Endometrial microvascular endothelial cells (primary cell): ENCODE measurements around the gene SSBP4. TPM values are rescaled to one million over a fixed set of nuclear protein-coding genes. Genes with fewer than 3 reads are reported as not detected.

Experiments used
- in situ Hi-C: cut with HindIII; loops from 2 replicates; pipeline ENCODE4 v1.10.0; 2017; ENCODE audit warnings: low sequenced_read_pairs, low pct_unique_long_range_greater_than_20kb; ENCODE audit errors: inconsistent ontology term
- total RNA-seq: library from RNA; depleted of rRNA; stranded (reverse); fragments of >200 nt; gene quantifications from one replicate; pipeline ENCODE4 v1.2.3, GENCODE V29; 2015; ENCODE audit errors: inconsistent ontology term

The SSBP4 gene
- total RNA-seq, 1 donor from 2014 or later = 174 TPM

DNA sequence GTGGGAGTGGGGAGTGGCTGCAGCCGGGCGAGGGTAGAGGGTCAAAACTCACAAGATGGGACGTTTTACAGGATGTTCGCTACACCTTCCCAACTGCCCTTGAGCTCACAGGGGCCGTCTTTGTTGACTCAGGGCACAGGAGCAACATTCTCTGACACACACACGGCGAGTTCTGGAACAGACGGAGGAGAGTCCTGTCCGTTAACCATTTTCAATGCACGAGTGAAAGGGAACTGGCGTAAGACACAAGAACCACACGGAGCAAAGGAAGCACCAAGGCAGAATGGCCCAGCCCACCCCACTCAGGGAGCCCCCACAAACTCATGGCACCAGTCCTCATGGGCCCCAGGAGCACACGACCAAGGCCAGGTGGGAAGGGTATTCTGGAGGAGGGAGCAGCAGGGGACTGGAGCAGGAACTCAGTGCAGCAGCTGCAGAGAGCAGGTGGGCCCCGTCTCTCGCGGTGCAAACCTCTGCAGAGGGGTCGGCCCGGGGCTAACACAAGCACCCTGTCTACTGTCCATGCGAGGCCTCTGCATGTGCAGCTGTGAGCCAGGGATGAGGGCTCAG is 56.6 kb downstream of the SSBP4 start:
- in situ Hi-C loops = no loop called here

GRCh38 chr19:18476507-18477041 is 57.4 kb downstream of the SSBP4 start:
- in situ Hi-C loops = no loop called here

DNA sequence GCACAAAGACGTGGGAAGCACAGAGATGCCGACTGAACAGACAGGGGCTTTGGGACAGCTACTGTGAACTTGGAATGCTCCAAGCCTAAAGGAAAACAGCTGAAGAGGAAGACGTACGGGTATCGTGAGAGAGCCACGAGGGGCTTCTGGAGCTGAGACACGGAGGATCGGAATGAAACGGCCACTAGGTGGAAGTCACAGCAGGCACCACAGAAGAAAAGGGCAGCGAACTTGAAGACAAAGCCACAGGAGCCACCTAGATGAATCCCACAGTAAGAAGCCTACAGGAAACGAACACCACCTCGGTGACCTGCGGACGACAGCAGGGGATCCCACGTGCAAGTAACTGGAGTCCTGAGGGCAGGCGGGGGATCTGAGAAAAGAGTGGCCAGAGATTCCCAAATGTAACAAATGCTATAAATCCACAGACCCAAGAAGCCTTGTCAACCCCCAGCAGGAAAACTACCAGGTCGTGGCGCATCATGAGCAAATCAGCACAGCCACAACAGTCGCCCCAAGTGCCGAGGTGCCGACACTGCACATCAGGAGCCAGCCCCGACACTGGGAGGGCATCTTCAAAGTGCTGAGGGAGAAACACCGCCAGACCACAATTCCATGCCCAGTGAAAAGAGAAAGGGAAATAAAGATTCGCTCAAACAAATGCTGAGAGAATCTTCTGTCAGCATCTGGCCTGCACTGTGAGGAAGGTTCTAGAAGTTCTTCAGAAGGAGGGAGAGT is 58.0 kb downstream of the SSBP4 start:
- in situ Hi-C loops = no loop called here

DNA sequence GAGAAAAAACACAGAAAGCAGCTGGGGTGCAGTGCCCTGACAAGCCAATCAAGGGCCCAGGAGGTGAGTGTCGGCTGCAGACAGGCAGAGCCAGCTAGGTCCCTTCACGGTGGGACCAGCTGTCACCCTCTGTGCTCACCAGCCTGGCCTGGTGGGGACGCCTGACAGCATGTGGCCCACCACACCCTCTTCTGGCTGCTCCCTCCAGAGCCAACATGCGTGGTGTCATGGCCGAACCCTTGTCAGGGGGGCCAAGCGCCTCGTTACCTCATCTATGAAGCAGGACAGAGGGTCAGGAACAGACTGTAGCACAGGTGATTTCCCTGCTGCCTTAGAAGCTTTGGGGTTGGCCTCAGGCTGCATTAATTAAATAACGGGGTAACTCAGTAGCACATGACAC is 58.8 kb downstream of the SSBP4 start:
- in situ Hi-C loops = no loop called here

DNA sequence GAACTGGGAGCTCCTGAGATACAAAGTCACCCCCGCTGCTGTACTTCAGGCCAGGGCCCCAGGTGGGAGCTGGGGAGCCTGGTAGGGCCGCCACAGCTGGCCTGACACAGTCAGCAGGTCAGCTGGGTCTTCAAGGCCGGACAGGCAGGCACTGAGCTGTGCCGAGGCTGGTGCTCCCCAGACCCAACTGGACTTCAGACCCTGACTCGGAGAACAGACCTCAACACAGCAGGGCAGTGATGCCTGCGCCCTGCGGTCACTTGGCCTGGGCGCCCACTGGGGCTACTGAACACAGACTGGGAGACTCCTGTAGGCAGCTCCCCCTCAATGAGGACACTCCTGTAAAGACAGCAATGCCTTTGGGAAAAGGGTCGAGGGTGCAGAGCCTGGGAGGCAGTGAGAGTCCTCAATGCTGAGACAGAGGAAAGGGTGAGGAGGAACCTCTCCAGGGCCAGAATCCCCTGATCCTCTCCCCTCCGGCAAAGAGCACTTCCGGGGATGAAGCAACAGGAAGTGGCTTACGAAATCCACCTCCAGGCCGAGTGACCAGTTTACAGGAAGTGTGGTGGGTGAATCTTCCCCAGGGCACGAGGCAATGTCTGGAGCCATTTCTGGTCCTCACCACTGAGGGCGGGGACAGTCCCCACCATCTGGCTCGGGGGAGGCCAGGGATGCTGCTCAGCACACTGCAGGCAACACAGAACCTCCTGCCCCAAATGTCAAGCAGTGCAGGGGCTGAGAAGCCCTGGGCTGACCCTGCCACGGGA is 59.5 kb downstream of the SSBP4 start:
- in situ Hi-C loops = no loop called here

- in situ Hi-C loops = no loop called here
Measured at GRCh38 chr19:18480006-18480691, 61.0 kb downstream of the SSBP4 start.

GRCh38 chr19:18481505-18482222 is 62.5 kb downstream of the SSBP4 start:
- in situ Hi-C loops = no loop called here

DNA sequence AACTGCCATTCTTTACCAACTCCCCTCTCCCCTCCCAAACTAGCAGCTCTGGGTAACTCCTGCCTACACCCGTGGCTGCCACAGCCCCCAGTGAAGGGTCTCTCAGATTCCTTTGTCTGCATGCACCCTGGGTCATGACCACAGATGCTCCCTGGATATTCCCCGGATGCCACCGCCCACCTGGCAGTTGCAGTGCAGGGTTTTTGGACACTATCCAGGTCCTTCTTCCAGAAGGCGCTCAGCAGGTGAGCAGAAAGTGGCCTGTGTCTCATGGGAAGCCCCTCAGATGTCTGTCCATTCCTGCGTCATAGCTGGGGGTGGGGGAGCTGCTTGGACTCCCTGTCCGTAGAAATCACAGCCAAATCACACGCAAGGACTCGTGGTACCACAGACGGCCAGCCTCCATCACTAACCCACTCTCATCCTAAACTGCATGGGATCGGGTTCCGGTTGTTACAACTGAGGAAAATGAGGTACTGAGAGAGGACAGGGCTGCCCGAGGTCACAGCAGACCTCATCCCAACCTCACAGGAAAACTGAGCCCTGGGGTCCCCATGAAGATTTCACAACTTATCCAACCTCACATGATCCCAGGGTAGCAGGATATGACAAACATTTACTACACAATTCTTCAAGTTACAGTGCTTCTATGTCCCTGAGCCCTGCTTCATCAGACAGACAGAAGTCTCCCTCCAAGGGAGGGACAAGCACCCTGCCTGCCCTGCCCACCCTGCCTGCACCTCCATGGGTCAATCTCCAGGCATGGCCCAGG is 64.1 kb downstream of the SSBP4 start:
- in situ Hi-C loops = no loop called here

Other genes with a start within 250 kb of the SSBP4 start
- 13.2 TPM for gene IFI30, start 245.6 kb upstream of the SSBP4 start, total RNA-seq
- 52.6 TPM for gene MPV17L2, start 226.2 kb upstream of the SSBP4 start, total RNA-seq
- 2.6 TPM for gene RAB3A, start 215.4 kb upstream of the SSBP4 start, total RNA-seq
- not detected for gene PDE4C, start 193.0 kb upstream of the SSBP4 start, total RNA-seq
- 0.46 TPM for gene IQCN, start 144.9 kb upstream of the SSBP4 start, total RNA-seq
- gene JUND, start 137.8 kb upstream of the SSBP4 start, total RNA-seq = 99.6 TPM
- gene LSM4, start 96.3 kb upstream of the SSBP4 start, total RNA-seq = 293 TPM
- gene PGPEP1, start 78.8 kb upstream of the SSBP4 start, total RNA-seq = 5.8 TPM
- 305 TPM for gene GDF15, start 33.2 kb upstream of the SSBP4 start, total RNA-seq
- not detected for gene LRRC25, start 21.8 kb upstream of the SSBP4 start, total RNA-seq
- gene ISYNA1, start 18.7 kb downstream of the SSBP4 start, total RNA-seq = 22.4 TPM
- gene ELL, start 102.7 kb downstream of the SSBP4 start, total RNA-seq = 18.6 TPM
- 223 TPM for gene FKBP8, start 124.2 kb downstream of the SSBP4 start, total RNA-seq
- 194 TPM for gene KXD1, start 138.5 kb downstream of the SSBP4 start, total RNA-seq
- 931 TPM for gene UBA52, start 152.5 kb downstream of the SSBP4 start, total RNA-seq
- gene REX1BD, start 169.4 kb downstream of the SSBP4 start, total RNA-seq = 65.9 TPM
- gene CRLF1, start 187.4 kb downstream of the SSBP4 start, total RNA-seq = 0.84 TPM
- gene TMEM59L, start 193.5 kb downstream of the SSBP4 start, total RNA-seq = not detected
- 1.5 TPM for gene KLHL26, start 217.6 kb downstream of the SSBP4 start, total RNA-seq